KBM-7 (cell line): Measurements from ENCODE around the gene ESD.
A peak's percentile ranks its signal among the peaks of the same experiment; 100 is the strongest.
"Not testable (repeated sequence)": the region's sequence is repeated elsewhere in the genome, so short reads cannot be mapped to it uniquely, and the experiment has no call there.

Experiments
- DNase-seq: peaks from one replicate; pipeline ENCODE4 v3.0.0-alpha.2; 2015
- in situ Hi-C: fragments of 300-500 bp; cut with MboI; formaldehyde crosslinking; loops from 2 replicates; pipeline ENCODE4 v1.14.3; 2020; ENCODE audit warnings: low sequenced_read_pairs, low pct_unique_long_range_greater_than_20kb, mixed read lengths

Gene ESD

GRCh38 chr13:46797501-46798237, 708 bp upstream of the ESD start:
- no peak for DNase-seq
- in situ Hi-C loops: no loop called here

DNA sequence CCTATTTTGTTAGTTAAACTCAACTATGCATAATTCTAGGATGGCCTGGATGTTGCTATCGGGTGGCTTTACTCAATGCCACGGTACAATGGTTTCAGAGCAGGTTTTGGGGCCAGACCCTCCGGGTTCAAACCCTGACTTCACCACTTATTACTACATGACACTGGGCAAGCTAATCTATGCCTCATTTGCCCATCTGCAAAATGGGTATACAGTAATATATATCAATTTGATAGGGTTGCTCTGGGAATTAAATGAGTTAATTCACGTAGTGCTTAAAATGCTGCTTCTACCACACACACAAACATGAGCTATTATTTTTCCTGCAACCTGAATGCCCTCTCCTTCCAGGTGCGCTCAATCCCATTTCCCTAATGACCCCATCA, 839 bp downstream of the ESD start:
- in situ Hi-C loops: no loop called here
- DNase-seq: no peak

DNA sequence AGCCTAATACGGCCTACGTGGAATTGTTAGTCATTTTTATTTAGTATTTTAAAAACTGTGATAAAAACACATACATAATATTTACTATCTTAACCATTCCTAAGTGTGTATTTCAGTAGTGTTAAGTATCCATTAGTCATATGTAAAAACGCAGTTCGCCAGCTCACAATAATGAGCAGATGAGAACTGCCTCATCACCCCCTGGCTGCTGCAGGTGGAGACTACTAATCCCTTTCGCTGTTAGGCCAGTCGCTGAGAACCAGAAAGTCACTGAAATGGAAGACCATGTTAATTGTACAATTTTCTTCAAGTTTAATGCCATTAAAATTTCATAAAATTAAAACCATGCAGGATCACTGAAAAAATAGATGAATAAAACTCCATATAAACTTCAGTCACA, 1.6 kb downstream of the ESD start:
- in situ Hi-C loops: no loop called here
- no peak for DNase-seq

- in situ Hi-C loops: no loop called here
- DNase-seq: no peak
Observed at GRCh38 chr13:46783504-46783903, 13.5 kb downstream of the ESD start.

GRCh38 chr13:46782691-46783090, 14.3 kb downstream of the ESD start:
- DNase-seq: no peak
- in situ Hi-C loops: no loop called here

GRCh38 chr13:46782066-46782465, 14.9 kb downstream of the ESD start:
- in situ Hi-C loops: no loop called here

GRCh38 chr13:46778890-46779289, 18.1 kb downstream of the ESD start:
- no peak for DNase-seq
- in situ Hi-C loops: no loop called here

More at GRCh38 chr13:46782066-46782465, 14.9 kb downstream of the ESD start:
- no peak for DNase-seq

GRCh38 chr13:46778095-46778494, 18.9 kb downstream of the ESD start:
- DNase-seq: no peak
- in situ Hi-C loops: no loop called here

DNA sequence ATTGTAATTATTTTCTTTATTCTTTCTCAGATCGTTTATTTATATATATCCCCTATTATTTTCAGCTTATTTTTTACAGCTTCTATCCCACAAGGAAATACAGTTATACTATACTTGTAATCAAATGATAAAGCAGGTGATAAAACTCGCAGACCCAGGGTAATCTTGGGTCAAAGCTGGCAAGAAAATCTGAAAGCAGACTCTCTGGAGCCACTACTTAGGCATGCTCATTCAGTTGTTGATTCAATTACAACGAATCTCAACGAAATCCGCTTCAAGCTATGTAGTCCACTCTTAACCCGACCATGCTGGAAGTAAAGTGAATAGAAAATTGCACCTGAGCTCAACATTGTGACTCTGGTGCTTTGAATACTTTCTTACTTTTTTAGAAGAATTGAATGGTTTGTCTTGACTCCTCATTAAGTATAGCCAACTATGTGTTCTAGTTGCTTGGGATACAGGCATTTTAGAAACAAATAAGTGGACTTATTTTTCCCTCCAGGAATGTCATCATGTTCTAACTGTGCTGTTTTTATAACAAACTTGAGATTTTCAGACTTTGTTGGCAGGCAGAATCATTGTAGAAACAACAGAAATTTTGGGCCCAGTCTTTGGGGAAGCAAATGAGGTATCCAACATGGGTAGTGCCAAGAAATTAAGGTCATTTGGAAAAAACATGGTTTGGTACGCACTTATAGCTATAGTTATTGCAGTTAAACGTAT, 21.4 kb downstream of the ESD start:
- in situ Hi-C loops: no loop called here

GRCh38 chr13:46773541-46773940, 23.4 kb downstream of the ESD start:
- in situ Hi-C loops: no loop called here
- no peak for DNase-seq

More for the DNA sequence above, 21.4 kb downstream of the ESD start:
- no peak for DNase-seq

- in situ Hi-C loops: no loop called here
- DNase-seq: no peak
Observed at GRCh38 chr13:46771693-46772092, 25.3 kb downstream of the ESD start.

- DNase-seq, in situ Hi-C loops: not testable (repeated sequence)
Observed at GRCh38 chr13:46769925-46770324, 27.0 kb downstream of the ESD start.

GRCh38 chr13:46761866-46762265, 35.1 kb downstream of the ESD start:
- no peak for DNase-seq
- in situ Hi-C loops: no loop called here

DNA sequence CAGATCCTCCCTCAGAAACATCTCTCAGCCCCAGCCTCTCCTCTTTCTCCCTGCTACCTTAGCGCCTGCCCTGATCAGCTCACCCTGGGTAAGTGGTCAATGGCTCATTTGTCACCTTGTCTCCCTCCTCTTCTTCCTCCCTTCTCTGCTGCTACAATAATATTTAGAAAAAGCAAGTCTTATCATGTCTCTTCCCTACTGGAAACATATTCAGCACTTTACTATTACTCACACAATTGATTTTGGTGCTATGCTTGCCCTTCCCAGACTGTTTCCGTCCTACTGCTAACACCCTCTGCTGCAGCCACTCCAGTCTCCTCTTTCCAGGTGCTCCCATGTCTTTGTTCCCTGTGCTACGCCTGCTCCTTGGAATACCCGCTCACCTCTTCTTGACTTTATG, 35.8 kb downstream of the ESD start:
- no peak for DNase-seq
- in situ Hi-C loops: no loop called here

DNA sequence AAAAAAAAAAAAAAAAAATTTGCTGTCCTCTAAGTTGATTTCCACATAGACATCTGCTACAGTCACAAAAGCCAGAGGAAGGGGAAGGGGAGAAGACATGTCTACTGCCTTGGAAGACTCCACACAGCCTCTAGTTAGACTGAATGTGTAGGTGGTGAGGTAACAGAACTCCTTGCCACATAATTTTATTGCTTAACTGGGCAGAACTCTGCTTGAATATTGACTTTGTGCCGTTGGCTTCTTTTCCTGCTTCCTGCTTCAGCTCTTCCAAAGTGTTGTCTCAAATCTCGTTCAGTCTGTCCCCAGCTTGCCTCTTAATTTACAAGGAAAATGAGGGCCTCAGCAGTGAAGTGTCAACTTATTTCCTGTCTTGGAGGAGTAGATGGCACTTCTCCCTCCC, 37.1 kb downstream of the ESD start:
- DNase-seq: peak; percentile 27
- in situ Hi-C loops: no loop called here

DNA sequence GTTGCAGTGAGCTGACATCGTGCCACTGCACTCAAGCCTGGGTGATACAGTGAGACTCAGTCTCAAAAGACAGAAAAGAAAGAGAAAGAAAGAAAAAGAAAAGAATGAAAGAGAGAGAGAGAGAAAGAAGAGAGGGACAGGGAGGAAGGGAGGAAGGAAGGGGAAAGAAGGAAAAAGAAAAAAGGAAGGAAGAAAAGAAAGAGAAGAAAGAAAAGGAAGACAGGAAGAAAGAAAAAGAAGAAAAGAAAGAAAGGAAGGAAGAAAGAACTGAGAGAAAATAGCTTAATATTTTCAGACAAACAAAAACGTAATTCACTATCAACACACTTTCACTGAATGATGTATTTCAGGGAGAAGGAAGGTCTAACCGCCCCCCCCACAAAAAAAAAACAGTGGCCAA, 39.3 kb downstream of the ESD start:
- in situ Hi-C loops: no loop called here
- no peak for DNase-seq

GRCh38 chr13:46756977-46757376, 40.0 kb downstream of the ESD start:
- in situ Hi-C loops: no loop called here
- DNase-seq: no peak

DNA sequence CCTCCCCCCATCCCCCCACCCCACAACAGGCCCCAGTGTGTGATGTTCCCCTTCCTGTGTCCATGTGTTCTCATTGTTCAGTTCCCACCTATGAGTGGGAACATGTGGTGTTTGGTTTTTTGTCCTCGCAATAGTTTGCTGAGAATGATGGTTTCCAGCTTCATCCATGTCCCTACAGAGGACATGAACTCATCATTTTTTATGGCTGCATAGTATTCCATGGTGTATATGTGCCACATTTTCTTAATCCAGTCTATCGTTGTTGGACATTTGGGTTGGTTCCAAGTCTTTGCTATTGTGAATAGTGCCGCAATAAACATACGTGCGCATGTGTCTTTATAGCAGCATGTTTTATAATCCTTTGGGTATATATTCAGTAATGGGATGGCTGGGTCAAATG, 41.5 kb downstream of the ESD start:
- in situ Hi-C loops, DNase-seq: not testable (repeated sequence)

GRCh38 chr13:46754812-46755211, 42.1 kb downstream of the ESD start:
- DNase-seq: no peak
- in situ Hi-C loops: no loop called here

DNA sequence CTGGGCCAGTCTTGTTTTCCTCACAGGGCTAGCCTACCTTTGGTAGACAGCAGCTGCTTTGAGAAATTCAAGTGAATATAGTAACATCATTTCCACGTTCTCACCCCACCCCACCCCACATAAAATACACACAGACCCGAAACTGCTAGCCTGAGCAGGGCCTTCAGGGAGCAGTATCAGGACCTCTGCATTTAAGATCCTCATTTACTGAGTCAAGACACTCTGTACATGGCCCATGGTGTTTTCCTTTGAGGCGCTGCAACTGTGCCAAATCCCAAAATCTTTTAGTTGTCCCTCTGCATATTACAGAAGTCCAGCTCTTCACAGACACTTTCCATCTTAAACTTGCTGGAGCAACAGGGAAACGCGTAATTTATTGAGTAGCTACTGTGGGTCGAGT, 43.0 kb downstream of the ESD start:
- in situ Hi-C loops: no loop called here
- DNase-seq: no peak

- in situ Hi-C loops: no loop called here
- no peak for DNase-seq
Observed at GRCh38 chr13:46753137-46753536, 43.8 kb downstream of the ESD start.
